Large intestine (tissue), 3 donors: ENCODE measurements around the gene IFI27. TPM values are rescaled to one million over a fixed set of nuclear protein-coding genes. Genes with fewer than 3 reads are reported as not detected.

Experiments
- DNase-seq, 2 donors: peaks; one replicate each; pipeline versions ENCODE4 v3.0.0 to v3.0.0-alpha.2; 2013
- H3K27ac ChIP-seq: one replicate; pipeline ENCODE4 v1.5.1; 2013; ENCODE audit warnings: low read length
- H3K27me3 ChIP-seq: 2 replicates; pipeline ENCODE4 v1.6.1; 2013; ENCODE audit warnings: low read length; ENCODE audit not compliant: control insufficient read depth, insufficient read depth
- H3K36me3 ChIP-seq: 2 replicates; pipeline ENCODE4 v1.6.1; 2013; ENCODE audit warnings: low read length; ENCODE audit not compliant: control insufficient read depth, insufficient read depth
- H3K4me1 ChIP-seq: one replicate; pipeline ENCODE4 v1.6.1; 2013; ENCODE audit warnings: low read length; ENCODE audit not compliant: control insufficient read depth, insufficient read depth
- H3K4me3 ChIP-seq: one replicate; pipeline ENCODE4 v1.5.1; 2013; ENCODE audit warnings: low read length
- H3K9me3 ChIP-seq: one replicate; pipeline ENCODE4 v1.6.1; 2013; ENCODE audit warnings: mild to moderate bottlenecking, low read depth, low read length, moderate library complexity; ENCODE audit not compliant: control insufficient read depth
- WGBS: methylation state at CpG from one replicate; pipeline ENCODE4 v1.1.5; 2013; ENCODE audit warnings: low lambda C conversion rate; ENCODE audit not compliant: insufficient coverage; 5-methylcytosine and 5-hydroxymethylcytosine counted together
- polyA plus RNA-seq: library from polyadenylated mRNA; unstranded; fragments of 120-200 nt; gene quantifications from one replicate; pipeline ENCODE4 v1.2.1, GENCODE V29; 2013

IFI27 gene
- polyA plus RNA-seq, 1 donor, result 12.9 TPM

- Histone ChIP-seq H3K4me3 (no peak overlapping the region), H3K9me3 (no peaks in the 10 kb centered on the region), H3K27ac (no peak overlapping the region), H3K36me3 (peaks cover 2% of the 10 kb centered on the region), H3K27me3 (no peaks in the 10 kb centered on the region), H3K4me1 (peaks cover 7% of the 10 kb centered on the region)
- DNase-seq, result peak in 1 of 2 donors; percentile 50
- 89% methylated on average over 2 of the region's 4 CpGs for WGBS
Observed at GRCh38 chr14:94132285-94132887, 21.9 kb downstream of the IFI27 start.

GRCh38 chr14:94135476-94135875, 24.9 kb downstream of the IFI27 start:
- Histone ChIP-seq H3K4me1 (no peaks in the 10 kb centered on the region), H3K27me3 (no peaks in the 10 kb centered on the region), H3K36me3 (no peaks in the 10 kb centered on the region), H3K27ac (no peak overlapping the region), H3K4me3 (no peak overlapping the region), H3K9me3 (no peaks in the 10 kb centered on the region)
- no CpG with 5 or more reads among the region's 4 CpGs for WGBS
- DNase-seq, result no peak

DNA sequence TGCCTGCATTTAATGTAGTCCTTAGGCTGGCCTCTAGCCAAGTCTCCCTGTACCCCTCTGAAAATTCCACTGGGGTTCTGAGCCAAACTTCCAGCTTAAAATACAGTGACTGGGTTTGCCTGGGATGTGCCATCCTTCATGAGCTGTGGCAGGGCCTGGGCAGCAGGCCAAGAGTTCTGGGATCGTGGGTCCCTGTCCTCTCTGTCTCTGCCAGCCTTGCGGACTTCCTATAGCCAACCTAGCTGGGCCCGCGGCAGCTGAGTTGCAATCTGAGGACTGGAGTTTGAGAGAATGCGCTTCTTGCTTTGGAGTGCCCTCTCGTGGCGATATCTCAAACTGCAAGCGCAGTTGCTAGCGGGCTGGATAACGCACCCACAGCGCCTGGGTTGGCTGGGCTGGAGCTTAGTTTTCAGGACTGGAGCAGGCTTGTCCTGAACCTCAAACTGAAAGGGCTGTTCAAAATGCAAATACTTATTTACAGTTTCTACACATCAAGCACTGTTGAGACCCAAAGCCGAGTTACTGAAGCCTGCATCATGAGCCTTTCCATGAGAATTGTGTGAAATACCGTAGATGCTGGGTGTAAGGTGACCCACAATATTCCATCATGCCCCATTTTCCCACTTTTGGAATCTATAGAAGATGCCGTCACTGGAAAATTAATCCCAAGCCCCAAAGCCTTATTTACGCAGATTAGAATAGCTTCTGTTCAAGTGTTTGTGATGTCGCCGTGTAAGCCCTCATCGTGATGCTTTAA, 26.2 kb downstream of the IFI27 start:
- Histone ChIP-seq H3K4me3 (no peak overlapping the region), H3K4me1 (no peaks in the 10 kb centered on the region), H3K36me3 (no peaks in the 10 kb centered on the region), H3K27me3 (no peaks in the 10 kb centered on the region), H3K9me3 (no peaks in the 10 kb centered on the region), H3K27ac (no peak overlapping the region)
- WGBS, result no CpG with 5 or more reads among the region's 18 CpGs
- DNase-seq, result peak; percentile 66 to 69

- H3K27ac ChIP-seq, result no peak overlapping the region
- H3K4me1 ChIP-seq, result no peaks in the 10 kb centered on the region
- no CpG with 5 or more reads among the region's 9 CpGs for WGBS
- DNase-seq, result no peak
- H3K36me3 ChIP-seq, result no peaks in the 10 kb centered on the region
- H3K27me3 ChIP-seq, result no peaks in the 10 kb centered on the region
- no peak overlapping the region for H3K4me3 ChIP-seq
- H3K9me3 ChIP-seq, result no peaks in the 10 kb centered on the region
Observed at GRCh38 chr14:94138251-94138650, 27.7 kb downstream of the IFI27 start.

GRCh38 chr14:94139006-94139405, 28.5 kb downstream of the IFI27 start:
- Histone ChIP-seq H3K27ac (no peak overlapping the region), H3K9me3 (no peaks in the 10 kb centered on the region), H3K36me3 (no peaks in the 10 kb centered on the region), H3K27me3 (no peaks in the 10 kb centered on the region), H3K4me3 (no peak overlapping the region), H3K4me1 (no peaks in the 10 kb centered on the region)
- WGBS, result no CpG with 5 or more reads among the region's 5 CpGs
- DNase-seq, result no peak

- no peaks in the 10 kb centered on the region for H3K9me3 ChIP-seq
- WGBS, result no CpG with 5 or more reads among the region's 5 CpGs
- no peak overlapping the region for H3K27ac ChIP-seq
- no peaks in the 10 kb centered on the region for H3K4me1 ChIP-seq
- H3K36me3 ChIP-seq, result no peaks in the 10 kb centered on the region
- no peak overlapping the region for H3K4me3 ChIP-seq
- H3K27me3 ChIP-seq, result no peaks in the 10 kb centered on the region
- DNase-seq, result no peak
Observed at GRCh38 chr14:94139421-94139820, 28.9 kb downstream of the IFI27 start.

- no CpG with 5 or more reads among the region's 3 CpGs for WGBS
Observed at GRCh38 chr14:94142247-94142646, 31.7 kb downstream of the IFI27 start.

DNA sequence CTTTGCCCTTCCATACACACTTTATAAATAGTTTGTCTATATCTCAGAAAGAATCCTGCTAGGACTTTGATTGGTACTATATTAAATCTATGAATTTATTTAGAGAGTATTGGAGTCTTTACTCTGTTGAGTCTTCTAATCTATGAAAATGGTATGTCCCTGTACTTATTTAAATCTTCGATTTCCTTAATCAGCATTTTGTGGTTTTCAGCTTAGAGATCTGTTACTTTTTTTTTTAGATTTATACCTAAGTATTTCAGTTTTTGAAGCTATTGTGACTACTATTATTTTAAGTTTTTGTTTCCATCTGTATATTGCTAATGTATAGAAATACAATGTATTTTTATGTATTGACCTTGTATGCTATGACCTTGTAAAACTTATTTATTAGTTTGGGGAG, 32.3 kb downstream of the IFI27 start:
- no peak for DNase-seq
- H3K4me3 ChIP-seq, result no peak overlapping the region
- no peaks in the 10 kb centered on the region for H3K4me1 ChIP-seq
- H3K36me3 ChIP-seq, result no peaks in the 10 kb centered on the region
- no peaks in the 10 kb centered on the region for H3K9me3 ChIP-seq
- no peak overlapping the region for H3K27ac ChIP-seq
- no peaks in the 10 kb centered on the region for H3K27me3 ChIP-seq
- 100% methylated on average over 1 of the region's 1 CpG for WGBS

More at GRCh38 chr14:94142247-94142646, 31.7 kb downstream of the IFI27 start:
- no peaks in the 10 kb centered on the region for H3K36me3 ChIP-seq
- no peak overlapping the region for H3K4me3 ChIP-seq
- H3K27me3 ChIP-seq, result no peaks in the 10 kb centered on the region
- no peak overlapping the region for H3K27ac ChIP-seq
- no peaks in the 10 kb centered on the region for H3K4me1 ChIP-seq
- H3K9me3 ChIP-seq, result no peaks in the 10 kb centered on the region
- no peak for DNase-seq

GRCh38 chr14:94143239-94143638, 32.7 kb downstream of the IFI27 start:
- no peak for DNase-seq

GRCh38 chr14:94143711-94144110, 33.2 kb downstream of the IFI27 start:
- H3K4me1 ChIP-seq, result no peaks in the 10 kb centered on the region
- H3K27me3 ChIP-seq, result no peaks in the 10 kb centered on the region
- H3K27ac ChIP-seq, result no peak overlapping the region
- H3K9me3 ChIP-seq, result no peaks in the 10 kb centered on the region
- DNase-seq, result no peak
- WGBS, result no CpG with 5 or more reads among the region's 4 CpGs
- no peaks in the 10 kb centered on the region for H3K36me3 ChIP-seq
- H3K4me3 ChIP-seq, result no peak overlapping the region

More at GRCh38 chr14:94143239-94143638, 32.7 kb downstream of the IFI27 start:
- WGBS, result no CpG with 5 or more reads among the region's 3 CpGs
- Histone ChIP-seq H3K36me3 (no peaks in the 10 kb centered on the region), H3K27me3 (no peaks in the 10 kb centered on the region), H3K4me3 (no peak overlapping the region), H3K4me1 (no peaks in the 10 kb centered on the region), H3K27ac (no peak overlapping the region), H3K9me3 (no peaks in the 10 kb centered on the region)

- no peak for DNase-seq
- Histone ChIP-seq H3K4me1 (no peaks in the 10 kb centered on the region), H3K27ac (no peak overlapping the region), H3K36me3 (no peaks in the 10 kb centered on the region), H3K27me3 (no peaks in the 10 kb centered on the region), H3K9me3 (no peaks in the 10 kb centered on the region), H3K4me3 (no peak overlapping the region)
- no CpG with 5 or more reads among the region's 1 CpG for WGBS
Observed at GRCh38 chr14:94144765-94145164, 34.2 kb downstream of the IFI27 start.
